Measurements from ENCODE around the gene HEMGN.

DNA sequence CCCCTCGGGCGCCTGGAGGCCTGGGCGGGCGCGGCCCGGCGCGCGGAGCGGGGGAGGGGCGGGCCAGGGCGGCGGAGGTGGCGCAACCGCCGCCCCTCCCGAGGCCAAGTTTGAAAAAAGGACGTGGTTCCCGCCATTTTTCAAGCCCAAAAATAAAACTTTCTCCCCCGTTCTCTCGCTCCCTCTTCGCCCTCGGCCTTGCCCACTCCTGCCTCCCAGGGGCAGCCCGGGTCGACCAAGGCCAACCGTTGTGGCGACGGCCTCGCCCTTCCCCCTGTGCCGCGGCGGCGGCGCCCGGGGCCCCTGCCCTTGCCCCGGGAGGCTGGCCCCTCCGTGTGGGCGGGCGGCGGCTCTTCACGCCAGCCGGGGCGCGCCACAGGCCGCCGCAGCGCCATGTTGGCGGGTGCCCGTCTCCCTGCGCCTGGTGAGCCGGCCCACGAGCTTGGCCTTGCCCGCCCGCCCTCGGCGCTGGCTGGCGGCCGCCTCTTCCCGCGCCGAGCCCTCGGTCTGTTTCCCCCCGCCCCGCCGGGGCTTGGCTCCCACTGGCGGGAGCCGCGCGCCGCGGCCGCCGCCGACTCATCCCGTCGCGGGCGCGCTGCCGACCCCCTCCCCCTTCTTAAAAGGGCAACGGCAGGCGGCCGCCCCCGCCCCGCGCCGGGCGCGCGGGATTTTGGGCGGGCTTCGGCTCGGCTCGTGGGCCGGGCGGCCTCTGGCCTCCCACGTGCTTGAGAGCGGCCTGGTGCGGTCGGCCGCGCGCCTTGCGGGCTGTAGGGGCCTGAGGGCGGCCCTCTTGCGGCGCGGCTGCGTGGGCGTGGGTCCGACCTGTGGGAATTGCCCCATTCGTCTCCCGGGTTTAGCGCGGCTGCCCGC, 46.5 kb upstream of the HEMGN start:
- peak; percentile 59; the same call in 1 of the 2 replicates for TF ChIP-seq ZSCAN29 (IDR thresholded peaks at IDR 0.05)
- TF ChIP-seq, protein P1, sequence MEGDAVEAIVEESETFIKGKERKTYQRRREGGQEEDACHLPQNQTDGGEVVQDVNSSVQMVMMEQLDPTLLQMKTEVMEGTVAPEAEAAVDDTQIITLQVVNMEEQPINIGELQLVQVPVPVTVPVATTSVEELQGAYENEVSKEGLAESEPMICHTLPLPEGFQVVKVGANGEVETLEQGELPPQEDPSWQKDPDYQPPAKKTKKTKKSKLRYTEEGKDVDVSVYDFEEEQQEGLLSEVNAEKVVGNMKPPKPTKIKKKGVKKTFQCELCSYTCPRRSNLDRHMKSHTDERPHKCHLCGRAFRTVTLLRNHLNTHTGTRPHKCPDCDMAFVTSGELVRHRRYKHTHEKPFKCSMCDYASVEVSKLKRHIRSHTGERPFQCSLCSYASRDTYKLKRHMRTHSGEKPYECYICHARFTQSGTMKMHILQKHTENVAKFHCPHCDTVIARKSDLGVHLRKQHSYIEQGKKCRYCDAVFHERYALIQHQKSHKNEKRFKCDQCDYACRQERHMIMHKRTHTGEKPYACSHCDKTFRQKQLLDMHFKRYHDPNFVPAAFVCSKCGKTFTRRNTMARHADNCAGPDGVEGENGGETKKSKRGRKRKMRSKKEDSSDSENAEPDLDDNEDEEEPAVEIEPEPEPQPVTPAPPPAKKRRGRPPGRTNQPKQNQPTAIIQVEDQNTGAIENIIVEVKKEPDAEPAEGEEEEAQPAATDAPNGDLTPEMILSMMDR (IDR thresholded peaks at IDR 0.05 in 2 of 3, conservative IDR thresholded peaks at IDR 0.05 in 1 of 3; ENCODE audit: control insufficient read depth in 2 of 3, extremely low read depth in 1 of 3, insufficient read depth in 1 of 3, low read depth in 3 of 3, low read length in 3 of 3) = no peak
- no peak for TF ChIP-seq TCF12 (IDR thresholded peaks at IDR 0.05; ENCODE audit: low read depth, low read length)
- no peak for TF ChIP-seq EZH2 (IDR thresholded peaks at IDR 0.05; ENCODE audit: borderline replicate concordance, control insufficient read depth, low read depth, low read length)

Data from GM12878 (cell line).